ENCODE measurements around the gene PNPLA1. TPM values are rescaled to one million over a fixed set of nuclear protein-coding genes. Genes with fewer than 3 reads are reported as not detected.

The PNPLA1 gene
- total RNA-seq, 1 experiment from 2014 or later, result 0.29 TPM

- H3K4me1 ChIP-seq (ENCODE audit: insufficient read depth, low read length), result no peaks in the 10 kb centered on the region
- no peaks in the 10 kb centered on the region for H3F3A ChIP-seq (ENCODE audit: low read length, unreplicated experiment)
- no peaks in the 10 kb centered on the region for H3K27me3 ChIP-seq (ENCODE audit: low read length)
- no TSS peak for BruUV-seq (replicated peaks)
- DNase-seq, result no peak
- no peaks in the 10 kb centered on the region for H4K20me1 ChIP-seq (ENCODE audit: low read length)
- H3K4me2 ChIP-seq (ENCODE audit: low read length), result no peak overlapping the region
- no peaks in the 10 kb centered on the region for H3K9me3 ChIP-seq (ENCODE audit: low read length)
- no peak overlapping the region for H3K9ac ChIP-seq (ENCODE audit: low read length)
- ChIA-PET POLR2A (ENCODE audit: unreplicated experiment) (no interaction called here), CTCF (no interaction called here)
- H2AFZ ChIP-seq (ENCODE audit: low read length), result no peak overlapping the region
- no peaks in the 10 kb centered on the region for H3K9me2 ChIP-seq (replicated peaks; ENCODE audit: low read length)
- no peaks in the 10 kb centered on the region for H3K79me2 ChIP-seq (ENCODE audit: low read length)
- no peak overlapping the region for H3K4me3 ChIP-seq (ENCODE audit: low read length)
- TF ChIP-seq, protein P1, sequence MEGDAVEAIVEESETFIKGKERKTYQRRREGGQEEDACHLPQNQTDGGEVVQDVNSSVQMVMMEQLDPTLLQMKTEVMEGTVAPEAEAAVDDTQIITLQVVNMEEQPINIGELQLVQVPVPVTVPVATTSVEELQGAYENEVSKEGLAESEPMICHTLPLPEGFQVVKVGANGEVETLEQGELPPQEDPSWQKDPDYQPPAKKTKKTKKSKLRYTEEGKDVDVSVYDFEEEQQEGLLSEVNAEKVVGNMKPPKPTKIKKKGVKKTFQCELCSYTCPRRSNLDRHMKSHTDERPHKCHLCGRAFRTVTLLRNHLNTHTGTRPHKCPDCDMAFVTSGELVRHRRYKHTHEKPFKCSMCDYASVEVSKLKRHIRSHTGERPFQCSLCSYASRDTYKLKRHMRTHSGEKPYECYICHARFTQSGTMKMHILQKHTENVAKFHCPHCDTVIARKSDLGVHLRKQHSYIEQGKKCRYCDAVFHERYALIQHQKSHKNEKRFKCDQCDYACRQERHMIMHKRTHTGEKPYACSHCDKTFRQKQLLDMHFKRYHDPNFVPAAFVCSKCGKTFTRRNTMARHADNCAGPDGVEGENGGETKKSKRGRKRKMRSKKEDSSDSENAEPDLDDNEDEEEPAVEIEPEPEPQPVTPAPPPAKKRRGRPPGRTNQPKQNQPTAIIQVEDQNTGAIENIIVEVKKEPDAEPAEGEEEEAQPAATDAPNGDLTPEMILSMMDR (conservative IDR thresholded peaks at IDR 0.05; ENCODE audit: low read depth, low read length), result no peak
- no peak for TF ChIP-seq EZH2 (IDR thresholded peaks at IDR 0.05; ENCODE audit: low read length, unreplicated experiment)
- TF ChIP-seq EZH2phosphoT487 (IDR thresholded peaks at IDR 0.05; ENCODE audit: borderline replicate concordance, low read length), result no peak
- H3K27ac ChIP-seq (ENCODE audit: low read length), result no peak overlapping the region
- H3K36me3 ChIP-seq (ENCODE audit: low read depth, low read length), result no peaks in the 10 kb centered on the region
- intact Hi-C loops (cut with micrococcal nuclease), result no loop called here
- ATAC-seq, result no peak; the same call in 1 of the 2 replicates
Measured at GRCh38 chr6:36353411-36353915, 83.6 kb downstream of the PNPLA1 start.

DNA sequence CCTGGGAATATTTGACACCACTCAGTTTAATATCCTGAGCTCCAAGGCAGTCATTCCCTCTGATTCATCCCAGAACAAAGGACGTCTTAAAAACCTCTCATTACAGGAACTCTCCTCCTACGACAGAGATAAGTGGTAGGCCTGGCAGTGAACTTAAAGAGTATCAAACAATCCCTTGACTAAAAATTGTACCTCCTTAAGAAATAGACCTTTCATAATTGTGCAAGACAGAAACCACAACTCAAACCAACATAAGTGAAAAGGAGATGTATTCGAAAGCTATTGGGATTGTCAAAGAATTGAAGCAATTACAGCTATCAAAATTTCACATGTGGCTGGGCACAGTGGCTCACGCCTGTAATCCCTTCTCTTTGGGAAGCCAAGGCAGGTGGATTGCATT is 86.0 kb downstream of the PNPLA1 start:
- H3K27me3 ChIP-seq (ENCODE audit: low read length), result no peaks in the 10 kb centered on the region
- no peak for DNase-seq
- intact Hi-C loops (cut with micrococcal nuclease), result no loop called here
- H2AFZ ChIP-seq (ENCODE audit: low read length), result no peak overlapping the region
- no peaks in the 10 kb centered on the region for H4K20me1 ChIP-seq (ENCODE audit: low read length)
- no TSS peak for BruUV-seq (replicated peaks)
- no peak overlapping the region for H3K4me2 ChIP-seq (ENCODE audit: low read length)
- no peak overlapping the region for H3K4me3 ChIP-seq (ENCODE audit: low read length)
- H3K4me1 ChIP-seq (ENCODE audit: insufficient read depth, low read length), result no peaks in the 10 kb centered on the region
- no peaks in the 10 kb centered on the region for H3K9me2 ChIP-seq (replicated peaks; ENCODE audit: low read length)
- no peaks in the 10 kb centered on the region for H3K79me2 ChIP-seq (ENCODE audit: low read length)
- H3K27ac ChIP-seq (ENCODE audit: low read length), result no peak overlapping the region
- ChIA-PET CTCF (no interaction called here), POLR2A (ENCODE audit: unreplicated experiment) (no interaction called here)
- H3F3A ChIP-seq (ENCODE audit: low read length, unreplicated experiment), result no peaks in the 10 kb centered on the region
- ATAC-seq, result no peak
- no peaks in the 10 kb centered on the region for H3K9me3 ChIP-seq (ENCODE audit: low read length)
- no peaks in the 10 kb centered on the region for H3K36me3 ChIP-seq (ENCODE audit: low read depth, low read length)
- no peak overlapping the region for H3K9ac ChIP-seq (ENCODE audit: low read length)
- no peak for TF ChIP-seq EZH2phosphoT487 (IDR thresholded peaks at IDR 0.05; ENCODE audit: borderline replicate concordance, low read length)
- TF ChIP-seq, protein P1 (conservative IDR thresholded peaks at IDR 0.05; ENCODE audit: low read depth, low read length), result no peak
- no peak for TF ChIP-seq EZH2 (IDR thresholded peaks at IDR 0.05; ENCODE audit: low read length, unreplicated experiment)

DNA sequence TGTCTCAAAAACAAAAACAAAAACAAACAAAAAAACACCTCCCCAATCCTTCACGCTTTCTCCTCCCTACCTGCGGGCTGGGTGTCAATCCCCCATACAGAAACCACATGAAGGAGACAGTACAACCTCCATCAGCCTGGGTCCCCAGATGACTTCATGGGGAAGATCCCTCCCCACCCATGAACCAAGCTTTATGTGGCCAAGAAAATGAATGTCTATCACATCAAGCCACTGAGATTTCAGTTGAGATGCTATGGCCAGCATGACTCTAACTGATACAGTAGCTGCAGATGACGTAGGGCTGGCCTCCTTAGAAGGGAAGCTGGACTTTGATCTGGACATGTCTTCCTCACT is 88.0 kb downstream of the PNPLA1 start:
- Histone ChIP-seq H3K4me2 (ENCODE audit: low read length) (no peak overlapping the region), H4K20me1 (ENCODE audit: low read length) (no peaks in the 10 kb centered on the region), H3K27ac (ENCODE audit: low read length) (no peak overlapping the region), H3F3A (ENCODE audit: low read length, unreplicated experiment) (no peaks in the 10 kb centered on the region), H3K9ac (ENCODE audit: low read length) (no peak overlapping the region), H3K79me2 (ENCODE audit: low read length) (no peaks in the 10 kb centered on the region), H3K4me1 (ENCODE audit: insufficient read depth, low read length) (no peaks in the 10 kb centered on the region), H3K4me3 (ENCODE audit: low read length) (no peak overlapping the region), H2AFZ (ENCODE audit: low read length) (no peak overlapping the region), H3K9me3 (ENCODE audit: low read length) (no peaks in the 10 kb centered on the region), H3K36me3 (ENCODE audit: low read depth, low read length) (no peaks in the 10 kb centered on the region), H3K27me3 (ENCODE audit: low read length) (no peaks in the 10 kb centered on the region), H3K9me2 (replicated peaks; ENCODE audit: low read length) (no peaks in the 10 kb centered on the region)
- BruUV-seq (replicated peaks), result no TSS peak
- no peak for ATAC-seq
- DNase-seq, result no peak
- CTCF ChIA-PET, result interaction anchor here (0.6 kb wide), 1 partner anchor 814 kb away, joined by 3 read pairs; no protein-coding TSS in a partner anchor
- intact Hi-C loops (cut with micrococcal nuclease), result no loop called here
- POLR2A ChIA-PET (ENCODE audit: unreplicated experiment), result interaction anchor here (0.5 kb wide), 1 partner anchor 161 kb away, joined by 4 read pairs; no protein-coding TSS in a partner anchor
- TF ChIP-seq EZH2phosphoT487 (IDR thresholded peaks at IDR 0.05; ENCODE audit: borderline replicate concordance, low read length), result no peak
- TF ChIP-seq, protein P1 (conservative IDR thresholded peaks at IDR 0.05; ENCODE audit: low read depth, low read length), result no peak
- TF ChIP-seq EZH2 (IDR thresholded peaks at IDR 0.05; ENCODE audit: low read length, unreplicated experiment), result no peak
